ENCODE results near the gene INHA.

Gene INHA

DNA sequence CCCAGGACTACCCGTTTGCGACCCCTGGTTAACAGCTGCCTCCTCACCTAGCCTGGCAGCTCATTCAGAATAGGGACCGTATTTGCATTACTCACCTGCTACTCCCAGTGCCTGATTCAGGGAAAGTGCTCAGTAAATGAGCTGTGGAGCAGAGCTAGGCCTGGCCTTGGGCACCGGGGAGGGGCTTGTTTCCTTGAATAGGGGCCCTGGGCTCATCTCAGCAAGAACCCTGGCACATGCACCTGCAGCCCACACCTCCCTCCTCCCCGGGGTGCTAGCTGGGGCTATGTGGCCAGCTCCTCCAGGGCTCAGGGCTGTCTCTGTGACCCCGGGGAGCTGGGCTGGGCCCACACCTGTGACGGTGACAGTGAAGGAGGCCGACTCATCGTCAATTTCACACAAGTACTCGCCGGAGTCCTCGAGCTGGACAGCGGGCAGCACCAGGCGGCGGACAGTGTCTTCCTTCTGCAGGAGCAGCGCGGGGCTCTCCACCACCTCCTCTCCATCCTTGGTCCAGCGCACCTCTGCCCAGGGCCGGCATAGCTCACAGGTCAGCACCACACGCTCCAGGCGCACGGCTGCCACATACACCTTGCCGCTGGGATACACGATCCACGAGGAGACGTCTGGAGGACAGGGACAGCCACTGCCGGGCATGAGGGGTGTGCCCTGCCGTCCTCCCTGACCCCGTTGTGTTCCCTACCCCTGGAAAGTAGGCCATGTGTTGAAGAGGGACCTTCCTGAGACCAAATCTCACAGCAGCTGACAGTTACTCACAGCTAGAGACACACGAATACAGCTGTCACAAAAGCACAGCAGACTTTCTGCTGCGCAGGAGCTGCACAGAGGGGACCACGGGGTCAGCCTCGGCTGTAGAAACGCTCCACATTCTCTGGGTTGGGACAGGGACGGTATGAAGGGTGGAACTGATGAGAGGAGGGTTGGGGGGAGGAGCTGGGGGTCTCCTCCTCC is 9.8 kb upstream of the INHA start:
- TF ChIP-seq GLIS3 (CRISPR knock-in tag; IDR thresholded peaks at IDR 0.05): no peak

DNA sequence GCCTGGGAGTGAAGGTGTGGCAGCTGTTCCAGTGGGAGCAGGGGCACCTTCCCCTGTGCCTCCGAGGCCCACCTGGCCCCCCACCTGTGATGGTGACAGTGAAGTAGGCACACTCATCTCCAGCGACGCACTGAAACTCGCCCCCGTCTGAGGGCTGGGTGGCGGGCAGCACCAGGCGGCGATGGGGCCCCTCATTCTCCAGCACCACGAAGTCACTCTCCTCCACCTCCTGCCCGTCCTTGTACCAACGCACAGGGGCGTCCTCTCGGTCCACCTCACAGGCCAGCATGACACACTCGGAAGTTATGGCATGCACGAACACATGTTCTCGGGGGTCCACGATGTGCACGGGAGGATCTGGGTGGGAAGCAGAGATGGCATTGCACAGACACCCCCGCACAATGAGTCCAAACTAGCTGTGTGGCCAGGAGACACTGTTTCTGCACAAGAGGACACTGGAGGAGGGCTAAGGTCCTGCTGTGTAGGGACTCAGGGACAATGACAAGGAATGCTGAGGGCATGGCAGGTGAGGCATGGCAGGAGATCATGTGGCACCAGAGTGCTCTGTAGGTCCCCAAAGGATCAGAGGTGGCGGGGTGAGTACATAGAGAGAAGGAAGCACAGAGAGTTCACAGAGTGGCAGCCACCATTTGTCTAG is 8.7 kb upstream of the INHA start:
- TF ChIP-seq, protein P1, sequence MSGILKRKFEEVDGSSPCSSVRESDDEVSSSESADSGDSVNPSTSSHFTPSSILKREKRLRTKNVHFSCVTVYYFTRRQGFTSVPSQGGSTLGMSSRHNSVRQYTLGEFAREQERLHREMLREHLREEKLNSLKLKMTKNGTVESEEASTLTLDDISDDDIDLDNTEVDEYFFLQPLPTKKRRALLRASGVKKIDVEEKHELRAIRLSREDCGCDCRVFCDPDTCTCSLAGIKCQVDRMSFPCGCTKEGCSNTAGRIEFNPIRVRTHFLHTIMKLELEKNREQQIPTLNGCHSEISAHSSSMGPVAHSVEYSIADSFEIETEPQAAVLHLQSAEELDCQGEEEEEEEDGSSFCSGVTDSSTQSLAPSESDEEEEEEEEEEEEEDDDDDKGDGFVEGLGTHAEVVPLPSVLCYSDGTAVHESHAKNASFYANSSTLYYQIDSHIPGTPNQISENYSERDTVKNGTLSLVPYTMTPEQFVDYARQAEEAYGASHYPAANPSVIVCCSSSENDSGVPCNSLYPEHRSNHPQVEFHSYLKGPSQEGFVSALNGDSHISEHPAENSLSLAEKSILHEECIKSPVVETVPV (CRISPR knock-in tag; IDR thresholded peaks at IDR 0.05): no peak
- no peak for TF ChIP-seq ZC3H10 (CRISPR knock-in tag; IDR thresholded peaks at IDR 0.05)
- TF ChIP-seq OSR1 (CRISPR knock-in tag; IDR thresholded peaks at IDR 0.05): no peak
- no peak for TF ChIP-seq SNAI2 (CRISPR knock-in tag; IDR thresholded peaks at IDR 0.05)
- TF ChIP-seq TCF4 (CRISPR knock-in tag; IDR thresholded peaks at IDR 0.05; ENCODE audit: borderline replicate concordance): no peak
- TF ChIP-seq GLIS3 (CRISPR knock-in tag; IDR thresholded peaks at IDR 0.05): no peak
- TF ChIP-seq ESRRG (CRISPR knock-in tag; IDR thresholded peaks at IDR 0.05): no peak
- no peak for TF ChIP-seq RARB (CRISPR knock-in tag; IDR thresholded peaks at IDR 0.05)
- no peak for ATAC-seq

More for the DNA sequence above, 9.8 kb upstream of the INHA start:
- ATAC-seq: no peak

DNA sequence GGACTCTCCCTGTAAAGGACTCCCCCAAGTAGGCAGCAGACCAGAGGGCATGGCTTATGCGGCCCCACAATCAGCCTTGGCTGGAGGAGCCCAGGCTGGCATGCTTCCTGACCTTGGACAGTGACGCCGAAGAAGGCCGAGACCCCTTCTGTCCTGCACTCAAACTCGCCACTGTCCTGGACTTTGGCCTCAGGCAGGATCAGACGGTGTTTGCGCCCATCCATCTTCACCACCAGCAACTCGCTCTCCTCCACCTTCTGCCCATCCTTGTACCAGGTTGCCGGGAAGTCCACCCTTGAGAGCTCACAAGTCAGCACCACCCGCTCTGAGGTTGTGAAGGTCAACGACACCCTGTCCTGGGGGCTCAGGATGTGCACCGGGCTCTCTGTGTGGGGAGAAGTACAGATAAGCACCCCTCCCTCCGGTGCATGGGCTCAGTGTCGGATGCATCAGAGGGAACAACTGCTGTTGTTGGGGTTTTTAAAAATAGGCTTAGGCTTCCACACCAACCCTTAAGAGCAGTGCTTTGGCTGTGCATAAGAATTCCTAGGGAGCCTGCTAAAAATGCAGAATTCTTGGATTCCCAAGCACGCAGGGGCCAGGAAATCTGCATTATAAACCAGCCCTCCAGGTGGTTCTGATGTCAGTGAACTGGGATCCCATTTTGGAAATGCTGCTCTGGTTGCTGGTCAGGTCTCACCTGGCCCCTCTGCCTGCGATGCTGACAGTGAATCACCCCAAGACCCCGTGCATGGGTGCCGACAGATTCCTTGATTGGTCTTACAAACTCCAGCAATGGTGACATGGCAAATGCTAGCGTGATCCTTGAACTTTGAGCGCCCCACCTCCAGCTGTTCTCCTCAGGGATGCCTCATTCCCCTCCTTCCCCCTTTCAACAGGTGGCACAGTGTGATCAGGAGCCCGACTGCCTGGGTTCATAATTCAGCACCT is 6.7 kb upstream of the INHA start:
- no peak for ATAC-seq
- TF ChIP-seq, protein P1 (CRISPR knock-in tag; IDR thresholded peaks at IDR 0.05): no peak
- TF ChIP-seq, protein P2, sequence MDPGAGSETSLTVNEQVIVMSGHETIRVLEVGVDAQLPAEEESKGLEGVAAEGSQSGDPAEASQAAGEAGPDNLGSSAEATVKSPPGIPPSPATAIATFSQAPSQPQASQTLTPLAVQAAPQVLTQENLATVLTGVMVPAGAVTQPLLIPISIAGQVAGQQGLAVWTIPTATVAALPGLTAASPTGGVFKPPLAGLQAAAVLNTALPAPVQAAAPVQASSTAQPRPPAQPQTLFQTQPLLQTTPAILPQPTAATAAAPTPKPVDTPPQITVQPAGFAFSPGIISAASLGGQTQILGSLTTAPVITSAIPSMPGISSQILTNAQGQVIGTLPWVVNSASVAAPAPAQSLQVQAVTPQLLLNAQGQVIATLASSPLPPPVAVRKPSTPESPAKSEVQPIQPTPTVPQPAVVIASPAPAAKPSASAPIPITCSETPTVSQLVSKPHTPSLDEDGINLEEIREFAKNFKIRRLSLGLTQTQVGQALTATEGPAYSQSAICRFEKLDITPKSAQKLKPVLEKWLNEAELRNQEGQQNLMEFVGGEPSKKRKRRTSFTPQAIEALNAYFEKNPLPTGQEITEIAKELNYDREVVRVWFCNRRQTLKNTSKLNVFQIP (CRISPR knock-in tag; IDR thresholded peaks at IDR 0.05; ENCODE audit: borderline replicate concordance, low read depth): no peak
- TF ChIP-seq ZNF8 (CRISPR knock-in tag; IDR thresholded peaks at IDR 0.05) (no peak), ESRRG (CRISPR knock-in tag; IDR thresholded peaks at IDR 0.05) (no peak), ZFP30 (CRISPR knock-in tag; IDR thresholded peaks at IDR 0.05) (no peak), ZC3H10 (CRISPR knock-in tag; IDR thresholded peaks at IDR 0.05) (no peak), TOX (CRISPR knock-in tag; IDR thresholded peaks at IDR 0.05; ENCODE audit: borderline replicate concordance) (no peak), CSDC2 (CRISPR knock-in tag; IDR thresholded peaks at IDR 0.05) (no peak), ZNF565 (CRISPR knock-in tag; conservative IDR thresholded peaks at IDR 0.05; ENCODE audit: low read depth) (no peak), ZFP3 (CRISPR knock-in tag; IDR thresholded peaks at IDR 0.05) (no peak)
- TF ChIP-seq, protein P3, sequence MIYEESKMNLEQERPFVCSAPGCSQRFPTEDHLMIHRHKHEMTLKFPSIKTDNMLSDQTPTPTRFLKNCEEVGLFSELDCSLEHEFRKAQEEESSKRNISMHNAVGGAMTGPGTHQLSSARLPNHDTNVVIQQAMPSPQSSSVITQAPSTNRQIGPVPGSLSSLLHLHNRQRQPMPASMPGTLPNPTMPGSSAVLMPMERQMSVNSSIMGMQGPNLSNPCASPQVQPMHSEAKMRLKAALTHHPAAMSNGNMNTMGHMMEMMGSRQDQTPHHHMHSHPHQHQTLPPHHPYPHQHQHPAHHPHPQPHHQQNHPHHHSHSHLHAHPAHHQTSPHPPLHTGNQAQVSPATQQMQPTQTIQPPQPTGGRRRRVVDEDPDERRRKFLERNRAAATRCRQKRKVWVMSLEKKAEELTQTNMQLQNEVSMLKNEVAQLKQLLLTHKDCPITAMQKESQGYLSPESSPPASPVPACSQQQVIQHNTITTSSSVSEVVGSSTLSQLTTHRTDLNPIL (CRISPR knock-in tag; IDR thresholded peaks at IDR 0.05; ENCODE audit: low read depth): no peak
- TF ChIP-seq, protein P4, sequence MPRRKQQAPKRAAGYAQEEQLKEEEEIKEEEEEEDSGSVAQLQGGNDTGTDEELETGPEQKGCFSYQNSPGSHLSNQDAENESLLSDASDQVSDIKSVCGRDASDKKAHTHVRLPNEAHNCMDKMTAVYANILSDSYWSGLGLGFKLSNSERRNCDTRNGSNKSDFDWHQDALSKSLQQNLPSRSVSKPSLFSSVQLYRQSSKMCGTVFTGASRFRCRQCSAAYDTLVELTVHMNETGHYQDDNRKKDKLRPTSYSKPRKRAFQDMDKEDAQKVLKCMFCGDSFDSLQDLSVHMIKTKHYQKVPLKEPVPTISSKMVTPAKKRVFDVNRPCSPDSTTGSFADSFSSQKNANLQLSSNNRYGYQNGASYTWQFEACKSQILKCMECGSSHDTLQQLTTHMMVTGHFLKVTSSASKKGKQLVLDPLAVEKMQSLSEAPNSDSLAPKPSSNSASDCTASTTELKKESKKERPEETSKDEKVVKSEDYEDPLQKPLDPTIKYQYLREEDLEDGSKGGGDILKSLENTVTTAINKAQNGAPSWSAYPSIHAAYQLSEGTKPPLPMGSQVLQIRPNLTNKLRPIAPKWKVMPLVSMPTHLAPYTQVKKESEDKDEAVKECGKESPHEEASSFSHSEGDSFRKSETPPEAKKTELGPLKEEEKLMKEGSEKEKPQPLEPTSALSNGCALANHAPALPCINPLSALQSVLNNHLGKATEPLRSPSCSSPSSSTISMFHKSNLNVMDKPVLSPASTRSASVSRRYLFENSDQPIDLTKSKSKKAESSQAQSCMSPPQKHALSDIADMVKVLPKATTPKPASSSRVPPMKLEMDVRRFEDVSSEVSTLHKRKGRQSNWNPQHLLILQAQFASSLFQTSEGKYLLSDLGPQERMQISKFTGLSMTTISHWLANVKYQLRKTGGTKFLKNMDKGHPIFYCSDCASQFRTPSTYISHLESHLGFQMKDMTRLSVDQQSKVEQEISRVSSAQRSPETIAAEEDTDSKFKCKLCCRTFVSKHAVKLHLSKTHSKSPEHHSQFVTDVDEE (CRISPR knock-in tag; IDR thresholded peaks at IDR 0.05): no peak
